GM12864 (cell line): Measurements from ENCODE around the gene SH3BP5L.

Experiments
- DNase-seq: peaks from one replicate; pipeline ENCODE4 v3.0.0-alpha.2; 2011; ENCODE audit warnings: low read depth
- H3K4me3 ChIP-seq: 2 replicates; pipeline ENCODE4 v1.5.1; 2011; ENCODE audit warnings: mild to moderate bottlenecking, low read depth, low read length, control low read depth
- TF ChIP-seq, protein P1 (sequence below): IDR thresholded peaks from 2 replicates; pipeline ENCODE4 v1.5.1; 2011; ENCODE audit warnings: low read depth, mild to moderate bottlenecking, moderate library complexity, low read length, control low read depth, inconsistent platforms; ENCODE audit errors: missing control alignments

Gene SH3BP5L

DNA sequence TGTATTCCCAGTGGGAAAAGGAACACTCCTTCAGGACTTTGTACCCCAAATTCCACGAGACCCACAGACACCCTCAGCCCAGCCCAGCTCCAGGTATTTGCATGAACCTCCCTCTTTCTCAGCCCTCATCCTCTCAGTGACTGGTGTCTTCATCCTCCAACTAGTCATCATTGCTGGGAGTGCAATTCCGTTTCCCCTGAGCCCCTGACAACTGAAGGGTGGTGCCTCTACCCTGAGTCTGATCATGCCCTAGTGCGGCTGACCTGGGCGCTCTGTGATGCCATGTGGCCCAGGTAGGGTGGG lies 36.9 kb upstream of the SH3BP5L start:
- DNase-seq: no peak
- H3K4me3 ChIP-seq: peak overlapping the region; percentile 73
- TF ChIP-seq, protein P1, sequence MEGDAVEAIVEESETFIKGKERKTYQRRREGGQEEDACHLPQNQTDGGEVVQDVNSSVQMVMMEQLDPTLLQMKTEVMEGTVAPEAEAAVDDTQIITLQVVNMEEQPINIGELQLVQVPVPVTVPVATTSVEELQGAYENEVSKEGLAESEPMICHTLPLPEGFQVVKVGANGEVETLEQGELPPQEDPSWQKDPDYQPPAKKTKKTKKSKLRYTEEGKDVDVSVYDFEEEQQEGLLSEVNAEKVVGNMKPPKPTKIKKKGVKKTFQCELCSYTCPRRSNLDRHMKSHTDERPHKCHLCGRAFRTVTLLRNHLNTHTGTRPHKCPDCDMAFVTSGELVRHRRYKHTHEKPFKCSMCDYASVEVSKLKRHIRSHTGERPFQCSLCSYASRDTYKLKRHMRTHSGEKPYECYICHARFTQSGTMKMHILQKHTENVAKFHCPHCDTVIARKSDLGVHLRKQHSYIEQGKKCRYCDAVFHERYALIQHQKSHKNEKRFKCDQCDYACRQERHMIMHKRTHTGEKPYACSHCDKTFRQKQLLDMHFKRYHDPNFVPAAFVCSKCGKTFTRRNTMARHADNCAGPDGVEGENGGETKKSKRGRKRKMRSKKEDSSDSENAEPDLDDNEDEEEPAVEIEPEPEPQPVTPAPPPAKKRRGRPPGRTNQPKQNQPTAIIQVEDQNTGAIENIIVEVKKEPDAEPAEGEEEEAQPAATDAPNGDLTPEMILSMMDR: no peak

DNA sequence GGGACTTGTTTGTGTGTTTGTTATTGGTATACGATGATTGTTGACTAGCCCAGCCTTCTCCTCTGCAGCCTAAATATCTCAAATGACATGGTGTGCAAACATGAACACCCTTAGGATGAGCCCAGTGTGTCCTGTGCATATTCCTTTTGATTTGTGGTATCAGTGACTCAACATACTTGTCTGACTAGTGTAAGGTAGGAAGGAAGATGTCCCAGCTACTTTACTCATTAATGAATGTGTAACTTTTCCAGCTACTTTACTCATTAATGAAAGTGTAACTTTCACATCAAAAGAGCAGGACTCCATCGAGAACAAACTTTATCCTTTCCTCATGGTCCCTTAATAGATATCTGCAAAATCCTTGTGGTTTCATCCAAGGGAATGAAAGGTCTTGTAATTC lies 35.9 kb upstream of the SH3BP5L start:
- DNase-seq: no peak
- H3K4me3 ChIP-seq: no peak overlapping the region
- TF ChIP-seq, protein P1: no peak

DNA sequence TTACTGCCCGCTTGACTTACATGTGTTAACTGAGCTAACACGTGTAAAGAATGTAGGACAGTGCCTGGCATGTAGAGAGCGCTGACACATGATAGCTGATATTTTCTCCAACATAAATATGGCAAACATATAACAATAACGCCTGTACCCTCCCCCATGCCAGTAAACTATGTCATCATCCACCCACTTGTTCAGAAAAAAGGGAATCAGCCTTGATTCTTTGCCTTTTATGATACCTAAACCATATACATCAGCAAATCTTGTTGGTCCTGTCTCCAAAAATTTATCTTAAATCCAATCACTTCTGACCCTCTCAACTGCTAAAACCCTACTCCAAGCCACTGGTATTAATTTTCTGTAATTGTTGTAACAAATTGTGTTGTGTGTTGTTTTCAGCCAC lies 34.3 kb upstream of the SH3BP5L start:
- no peak for DNase-seq
- no peak overlapping the region; the same call in 1 of the 2 replicates for H3K4me3 ChIP-seq
- TF ChIP-seq, protein P1: no peak

DNA sequence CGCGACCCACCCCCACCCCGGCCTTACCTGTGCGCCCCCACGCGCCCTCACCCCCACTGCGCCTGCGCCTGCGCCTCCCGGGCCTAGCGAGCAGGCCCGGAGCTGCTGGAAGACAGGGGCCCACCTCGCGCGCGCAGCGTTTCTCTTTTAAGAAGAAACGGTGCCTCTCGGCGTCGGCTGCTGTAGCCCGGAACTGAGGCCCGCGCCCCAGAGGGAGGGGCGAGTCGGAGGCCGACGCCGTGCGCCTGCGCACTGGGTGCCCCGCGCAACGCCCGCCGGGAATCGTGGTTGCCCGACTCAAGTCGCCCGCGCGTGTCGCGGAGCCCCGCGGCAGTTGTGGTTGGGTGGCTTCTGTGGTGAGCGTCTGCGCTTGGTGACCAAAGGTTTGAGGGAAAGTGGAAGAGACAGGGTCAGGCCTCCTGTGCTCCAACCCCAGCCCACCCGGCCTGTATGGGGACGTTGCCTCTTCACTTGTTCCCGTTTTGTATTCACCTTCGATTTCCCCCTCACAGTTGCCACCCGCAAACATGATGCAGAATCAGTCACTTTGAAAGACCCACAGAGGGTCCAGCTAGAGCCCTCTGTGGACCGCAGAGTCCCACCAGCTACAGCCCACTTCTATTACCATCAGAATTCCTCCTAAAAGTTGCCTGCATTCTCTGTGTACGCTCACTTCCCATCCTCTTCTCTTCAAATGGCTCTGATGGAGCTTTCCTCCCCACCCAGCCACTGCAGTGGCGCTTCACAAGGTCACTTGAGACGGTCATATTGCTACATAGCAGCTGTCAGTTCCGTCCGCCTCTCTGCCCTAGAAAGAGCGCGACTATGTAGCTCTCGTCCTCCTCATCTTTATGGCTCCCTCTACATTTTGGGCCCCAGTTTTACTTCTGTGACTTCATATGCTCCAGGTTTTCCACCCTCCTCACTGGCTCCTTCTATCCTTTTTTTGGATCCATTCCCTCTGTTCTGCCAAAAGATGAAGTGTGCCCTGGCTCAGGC lies 33.5 kb upstream of the SH3BP5L start, which contains the start of gene ZNF692:
Gene ZNF692, minus strand, starts transcription at position 195 of the 999 bp plus-strand sequence. CDS start 776 bp downstream, outside the sequence.
- TF ChIP-seq, protein P1: no peak
- peak within 1 kb of the TSS; percentile 90 for H3K4me3 ChIP-seq
- DNase-seq: peak; percentile 92

DNA sequence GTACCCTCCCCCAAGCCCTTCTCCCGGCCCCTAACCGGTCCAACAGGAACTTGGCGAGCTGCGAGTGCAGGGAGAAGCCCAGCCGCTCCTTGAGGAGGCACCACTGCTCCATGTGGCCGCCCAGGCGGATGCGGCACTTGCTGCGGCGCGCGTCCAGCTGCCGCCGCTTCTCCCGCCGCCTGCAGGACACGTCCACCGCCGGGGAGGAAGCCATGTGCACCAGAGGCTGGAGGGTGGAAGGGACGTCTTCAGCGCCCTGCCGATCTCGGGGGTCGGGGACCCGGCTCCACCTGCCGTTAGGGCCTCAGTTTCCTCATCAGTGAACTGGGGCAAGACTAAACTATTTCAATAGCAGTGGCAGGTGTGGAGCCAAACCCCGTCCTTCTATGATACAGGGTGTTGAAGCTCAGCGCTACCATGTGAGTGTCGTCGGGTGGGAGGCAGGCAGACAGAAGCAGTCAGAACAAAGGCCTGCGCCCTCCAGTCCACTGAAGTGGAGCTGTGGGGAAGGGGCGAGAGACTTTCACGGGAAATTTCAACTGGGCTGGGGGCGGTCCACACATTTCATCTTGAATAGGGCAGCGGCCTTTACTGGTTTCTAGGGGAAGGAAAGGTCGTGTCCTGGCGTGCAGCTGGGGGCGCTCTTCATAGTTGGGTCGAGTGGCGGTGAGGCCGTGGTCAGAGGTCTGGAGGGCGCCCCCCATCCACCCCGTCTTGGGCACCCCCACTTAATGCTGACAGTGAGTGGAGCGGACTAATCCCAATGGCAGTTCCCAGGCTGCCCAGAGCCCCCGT lies 32.6 kb upstream of the SH3BP5L start:
- peak overlapping the region; percentile 90 for H3K4me3 ChIP-seq
- TF ChIP-seq, protein P1: peak; percentile 73
- DNase-seq: no peak

DNA sequence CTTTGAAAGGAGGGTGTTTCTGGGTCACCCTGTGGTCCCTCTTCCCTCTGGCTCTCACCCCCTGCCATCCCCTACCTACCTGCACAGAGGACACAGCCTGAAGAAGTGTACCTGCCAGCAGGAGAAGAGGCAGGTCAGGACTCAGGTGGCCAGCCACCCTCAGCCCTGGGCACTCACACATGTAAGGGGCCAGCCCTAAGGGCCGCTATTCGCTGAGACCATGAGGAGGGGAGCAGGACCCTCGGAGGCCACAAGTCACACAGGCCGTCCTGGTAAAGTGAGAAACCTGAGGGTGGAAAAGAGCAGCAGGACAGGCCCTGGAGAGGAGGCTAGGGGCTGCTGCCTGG lies 32.0 kb upstream of the SH3BP5L start:
- DNase-seq: no peak
- peak overlapping the region; percentile 90 for H3K4me3 ChIP-seq
- TF ChIP-seq, protein P1: no peak
